HG03039 (cell line): ENCODE results near the gene ZNF532.
"Not testable (repeated sequence)": the region's sequence is repeated elsewhere in the genome, so short reads cannot be mapped to it uniquely, and the experiment has no call there.

Experiments
- ATAC-seq: cut with Tn5 transposase; IDR thresholded peaks from one replicate; pipeline ENCODE4 v1.9.1; 2021; ENCODE audit warnings: mild to moderate bottlenecking, moderate library complexity; ENCODE audit not compliant: unreplicated experiment

The ZNF532 gene

GRCh38 chr18:58900015-58900649 is 35.5 kb downstream of the ZNF532 start:
- ATAC-seq = no peak

- ATAC-seq = no peak
Observed at GRCh38 chr18:58901143-58901542, 36.5 kb downstream of the ZNF532 start.

DNA sequence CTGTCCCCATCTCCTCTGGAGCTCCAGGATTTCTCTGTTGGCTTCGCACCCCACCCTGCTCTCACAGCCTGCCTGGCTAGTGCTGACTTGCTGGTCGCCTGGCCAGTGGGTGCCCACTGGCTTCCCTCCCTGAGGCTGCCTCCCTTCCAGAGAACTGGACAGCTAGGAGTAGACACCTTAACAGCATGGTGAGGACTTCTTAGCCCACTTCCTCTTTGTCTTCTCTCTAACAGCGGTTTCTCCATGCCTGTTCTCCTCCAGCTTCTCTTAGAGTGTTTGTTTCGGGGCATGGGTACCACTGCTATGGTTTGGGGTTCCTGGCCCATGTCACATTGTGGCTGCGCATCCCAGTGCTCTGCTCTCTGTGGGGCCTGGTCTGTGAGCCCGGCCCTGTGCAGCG is 37.1 kb downstream of the ZNF532 start:
- ATAC-seq = no peak

DNA sequence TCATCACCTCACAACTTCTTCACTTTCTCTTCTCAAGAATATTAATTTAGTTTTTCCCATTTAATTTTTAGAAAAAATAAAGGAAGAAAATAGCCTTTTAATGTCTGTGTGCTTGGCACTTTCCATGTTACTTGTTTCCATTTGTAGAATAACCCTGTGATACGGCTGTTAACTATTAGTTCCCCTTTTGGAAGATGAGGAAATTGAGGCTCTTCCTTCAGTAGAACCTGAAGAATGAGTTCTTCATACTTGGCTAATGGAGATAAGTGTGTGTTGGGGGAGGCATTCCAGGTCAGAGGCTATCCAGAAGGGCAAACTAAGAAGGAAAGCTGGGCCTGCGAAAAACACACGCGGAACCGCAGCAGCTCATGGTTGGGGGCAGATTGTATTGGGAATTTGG is 38.3 kb downstream of the ZNF532 start:
- ATAC-seq = no peak

DNA sequence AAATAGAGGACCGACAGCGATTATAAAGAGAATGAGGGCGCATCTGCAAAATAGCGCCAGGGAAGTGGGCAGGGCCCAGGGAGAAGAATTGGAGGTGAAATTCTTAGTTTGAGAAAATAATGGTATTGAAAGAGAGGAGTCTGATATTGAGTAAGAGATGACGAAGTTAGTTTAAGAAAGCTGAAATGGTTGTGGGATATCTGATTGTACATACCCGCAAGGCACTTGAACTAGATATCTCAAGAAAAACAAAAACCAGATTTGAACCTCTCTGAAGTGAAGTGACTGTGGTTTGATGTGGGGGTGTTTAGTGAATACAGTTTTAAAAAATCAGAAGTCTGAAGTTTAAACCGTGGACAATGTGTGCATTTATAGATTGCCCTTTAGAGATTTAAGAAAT is 38.9 kb downstream of the ZNF532 start:
- no peak for ATAC-seq

- no peak for ATAC-seq
Observed at GRCh38 chr18:58905777-58906428, 41.2 kb downstream of the ZNF532 start.

GRCh38 chr18:58908006-58908405 is 43.3 kb downstream of the ZNF532 start:
- no peak for ATAC-seq

GRCh38 chr18:58909521-58909920 is 44.8 kb downstream of the ZNF532 start:
- ATAC-seq = no peak

DNA sequence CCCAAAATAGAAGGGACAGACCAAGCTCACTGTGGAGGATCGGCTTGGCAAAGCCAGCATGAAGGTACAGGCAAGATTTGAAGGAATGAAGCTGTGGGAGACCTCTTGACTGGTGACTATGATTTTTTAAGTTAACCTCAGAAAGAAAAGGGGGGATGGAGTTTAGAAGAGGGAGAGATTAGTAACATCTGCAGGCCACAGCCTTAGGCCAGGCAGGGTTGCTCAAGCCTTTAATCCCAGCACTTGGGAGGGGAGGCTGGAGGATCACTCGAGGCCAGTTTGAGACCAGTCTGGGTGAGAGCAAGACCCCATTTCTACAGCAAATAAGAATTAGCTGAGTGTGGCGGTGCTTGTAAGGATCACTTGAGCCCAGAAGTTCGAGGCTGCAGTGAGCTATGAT is 46.6 kb downstream of the ZNF532 start:
- no peak for ATAC-seq

GRCh38 chr18:58911766-58912165 is 47.1 kb downstream of the ZNF532 start:
- ATAC-seq = no peak

- no peak for ATAC-seq
Observed at GRCh38 chr18:58915006-58915799, 50.5 kb downstream of the ZNF532 start.

- ATAC-seq = no peak
Observed at GRCh38 chr18:58915995-58916394, 51.3 kb downstream of the ZNF532 start.

DNA sequence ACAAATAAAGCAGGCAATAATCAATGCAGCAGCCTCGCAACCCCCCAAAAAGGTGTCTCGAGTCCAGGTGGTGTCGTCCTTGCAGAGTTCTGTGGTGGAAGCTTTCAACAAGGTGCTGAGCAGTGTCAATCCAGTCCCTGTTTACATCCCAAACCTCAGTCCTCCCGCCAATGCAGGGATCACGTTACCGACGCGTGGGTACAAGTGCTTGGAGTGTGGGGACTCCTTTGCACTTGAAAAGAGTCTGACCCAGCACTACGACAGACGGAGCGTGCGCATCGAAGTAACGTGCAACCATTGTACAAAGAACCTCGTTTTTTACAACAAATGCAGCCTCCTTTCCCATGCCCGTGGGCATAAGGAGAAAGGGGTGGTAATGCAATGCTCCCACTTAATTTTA is 55.3 kb downstream of the ZNF532 start:
- not testable (repeated sequence) for ATAC-seq

GRCh38 chr18:58922995-58923394 is 58.3 kb downstream of the ZNF532 start:
- ATAC-seq = no peak

DNA sequence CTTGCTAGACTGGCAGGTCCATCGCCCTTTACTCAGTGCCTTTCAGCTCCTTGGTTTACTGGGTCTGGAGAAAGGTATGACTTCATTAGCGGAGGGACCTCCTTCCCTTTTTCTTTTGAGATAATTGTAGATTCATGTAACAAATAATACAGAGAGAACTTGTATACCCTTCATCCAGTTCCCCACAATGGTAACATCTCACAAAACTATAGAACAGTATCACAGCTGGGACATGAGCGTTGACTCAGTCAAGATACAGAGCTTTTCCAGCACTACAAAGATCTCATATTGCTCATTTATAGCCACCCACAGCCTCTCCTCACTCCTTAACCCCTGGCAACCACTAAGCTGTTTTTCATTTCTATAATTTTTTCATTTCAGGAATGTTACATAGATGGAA is 59.8 kb downstream of the ZNF532 start:
- no peak for ATAC-seq

- no peak for ATAC-seq
Observed at GRCh38 chr18:58927659-58928058, 63.0 kb downstream of the ZNF532 start.

DNA sequence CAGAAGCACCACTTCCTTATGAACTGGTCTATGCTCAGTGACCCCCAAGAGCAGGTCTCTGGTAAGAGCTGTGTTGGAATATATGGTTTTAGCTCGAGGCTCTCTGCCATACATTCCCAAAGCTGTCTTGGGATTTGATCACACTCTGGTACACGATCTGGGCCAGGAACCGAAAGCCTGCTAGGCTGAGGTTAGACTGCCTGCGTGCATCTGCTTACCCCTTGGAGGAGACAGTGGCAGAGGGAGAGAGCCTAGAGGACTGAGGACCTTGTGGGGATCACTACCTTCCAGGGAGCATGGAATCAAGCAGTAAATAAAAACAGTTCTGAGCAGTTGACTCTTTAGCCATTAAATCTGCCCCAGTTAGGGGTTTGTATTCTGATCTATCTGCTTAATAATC is 63.7 kb downstream of the ZNF532 start:
- ATAC-seq = no peak

DNA sequence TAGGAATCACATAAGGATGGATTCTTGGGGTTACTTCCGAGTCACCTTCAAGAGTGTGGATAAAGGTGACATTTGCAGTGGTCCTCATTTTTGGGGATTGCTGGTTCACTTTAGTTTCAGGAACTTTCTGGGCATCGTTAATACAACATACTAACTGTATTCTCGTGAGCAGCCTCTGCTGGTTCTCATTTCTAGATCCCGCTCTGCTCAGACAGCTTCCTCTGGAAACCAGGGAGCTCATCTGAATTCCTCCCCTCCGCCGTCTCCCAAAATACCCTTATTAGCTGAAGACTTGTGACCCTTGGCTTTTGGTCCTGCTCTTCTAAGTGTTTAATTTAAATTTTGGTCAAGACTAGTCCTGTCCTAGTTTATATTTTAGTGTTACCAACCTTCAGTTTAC is 64.5 kb downstream of the ZNF532 start:
- no peak for ATAC-seq

GRCh38 chr18:58934356-58934755 is 69.7 kb downstream of the ZNF532 start:
- no peak for ATAC-seq

DNA sequence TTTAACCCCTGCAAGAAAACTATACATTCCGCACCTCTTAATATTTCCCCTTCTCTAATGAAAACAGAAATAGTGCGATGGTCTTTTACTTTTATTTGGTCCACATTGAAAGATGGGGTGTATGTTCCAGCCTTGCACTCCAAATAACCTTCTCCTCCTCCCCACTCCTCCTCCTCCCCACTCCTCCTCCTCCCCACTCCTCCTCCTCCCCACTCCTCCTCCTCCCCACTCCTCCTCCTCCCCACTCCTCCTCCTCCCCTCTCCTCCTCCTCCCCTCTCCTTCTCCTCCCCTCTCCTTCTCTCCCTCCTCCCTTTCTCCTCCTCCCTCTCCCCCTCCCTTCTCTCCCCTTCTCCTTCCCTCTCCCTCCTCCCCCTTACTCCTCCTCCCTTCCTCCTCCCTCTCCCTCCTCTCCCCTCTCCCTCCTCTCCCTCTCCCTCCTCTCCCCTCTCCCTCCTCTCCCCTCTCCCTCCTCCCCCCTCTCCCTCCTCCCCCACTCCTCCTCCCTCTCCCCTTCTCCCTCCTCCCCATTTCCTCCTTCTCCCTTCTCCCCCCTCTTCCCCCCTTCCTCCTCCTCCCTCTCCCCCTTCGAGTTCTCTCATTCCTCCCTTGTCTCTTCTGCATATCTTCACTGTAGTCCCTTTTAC is 70.4 kb downstream of the ZNF532 start:
- ATAC-seq = no peak

DNA sequence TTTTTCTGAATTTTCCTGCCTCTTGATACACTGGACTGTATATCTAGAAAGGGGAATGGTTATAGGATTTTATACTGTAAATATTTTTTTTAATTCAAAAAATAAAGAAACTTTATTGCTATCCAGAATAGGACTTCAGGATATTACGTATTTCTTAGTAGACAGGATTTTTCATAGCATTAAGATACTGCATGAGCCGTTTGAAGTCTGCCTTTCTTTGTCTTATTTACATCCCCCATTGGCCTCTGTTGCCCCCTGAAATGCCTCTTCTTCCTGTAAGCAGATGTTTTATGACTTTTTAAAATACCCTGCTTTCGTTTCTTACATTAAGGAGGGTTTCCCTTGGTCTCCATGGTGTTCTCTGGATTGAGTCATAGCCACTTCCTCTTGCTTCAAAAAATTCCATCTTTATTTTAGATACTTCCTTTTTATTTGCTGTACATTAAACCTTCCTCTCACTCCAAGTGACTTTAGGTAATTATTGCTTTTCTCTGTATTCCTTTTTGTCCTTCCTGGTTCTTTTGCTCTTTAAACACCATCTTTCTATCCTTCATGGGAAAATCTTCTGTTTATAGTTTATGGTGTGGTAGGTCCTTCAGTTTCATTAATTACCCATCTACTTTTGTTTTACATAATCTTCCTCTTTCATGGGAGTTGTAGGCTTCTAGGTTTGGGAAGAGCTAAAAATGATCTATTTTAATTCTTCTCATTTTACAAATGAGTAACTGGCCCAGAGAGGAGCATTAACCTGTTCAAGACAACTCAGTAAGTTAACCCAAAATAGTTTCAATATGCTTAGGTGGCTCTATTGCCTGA is 72.6 kb downstream of the ZNF532 start:
- ATAC-seq = no peak
